HG02973 (cell line): ENCODE data around the gene ZC3H7B.

ENCODE experiments used
- ATAC-seq: cut with Tn5 transposase; IDR thresholded peaks from one replicate; pipeline ENCODE4 v1.9.1; 2021; ENCODE audit warnings: moderate library complexity; ENCODE audit not compliant: unreplicated experiment

Gene ZC3H7B

DNA sequence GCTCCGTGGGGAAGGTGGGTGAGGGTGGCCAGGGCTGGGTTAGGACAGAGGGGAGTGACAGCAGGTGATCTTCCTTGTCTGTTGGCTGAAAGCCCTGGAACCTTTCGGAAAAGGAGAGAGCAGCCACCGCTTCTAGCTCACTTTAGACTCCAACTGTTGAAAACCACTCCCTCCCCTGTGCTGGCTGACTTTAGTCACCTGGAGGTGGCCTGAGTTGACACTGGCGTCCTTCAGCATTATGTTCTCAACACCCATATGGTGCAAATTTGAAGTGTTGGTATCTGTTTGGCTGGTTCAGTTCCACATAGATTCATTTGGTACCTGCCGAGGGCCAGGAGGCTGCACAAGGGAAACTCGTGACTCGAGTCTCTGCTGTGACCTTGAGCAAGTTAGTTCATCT, 28.8 kb downstream of the ZC3H7B start:
- no peak for ATAC-seq

DNA sequence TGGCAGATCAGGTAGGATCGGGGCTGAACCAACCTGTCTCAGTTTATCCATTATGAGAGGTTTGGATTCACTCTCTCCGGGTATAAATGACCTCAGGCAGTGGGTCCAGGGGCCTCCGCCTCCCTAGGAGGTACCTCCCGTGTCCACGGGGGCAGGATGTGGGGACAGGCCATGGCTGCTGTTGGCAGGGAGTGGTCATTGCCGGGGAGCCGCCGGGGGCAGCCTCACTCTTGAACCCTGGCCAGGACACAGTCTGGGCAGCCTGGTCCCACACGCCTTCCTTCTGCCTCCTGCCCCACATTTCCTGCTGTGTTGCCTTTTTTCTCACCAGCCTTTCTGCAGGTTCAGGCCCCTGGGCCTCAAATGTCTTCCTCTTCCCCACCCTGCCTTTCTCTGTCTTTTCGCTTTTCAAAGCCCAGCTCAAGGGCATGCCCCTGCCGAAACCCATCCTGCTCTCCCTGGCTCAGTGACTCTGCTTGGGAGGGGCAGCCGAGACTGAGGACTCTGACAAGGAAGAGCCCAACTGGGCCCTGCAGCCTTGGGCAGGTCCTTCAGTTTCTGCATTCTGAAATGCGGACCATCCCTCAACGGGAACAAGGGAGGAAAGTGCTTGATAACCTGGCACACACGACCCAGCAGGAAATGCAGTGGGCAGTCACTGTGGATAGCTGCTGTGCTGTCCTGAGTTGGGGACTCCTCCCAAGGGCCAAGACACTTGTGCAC, 31.1 kb downstream of the ZC3H7B start:
- ATAC-seq, result no peak

DNA sequence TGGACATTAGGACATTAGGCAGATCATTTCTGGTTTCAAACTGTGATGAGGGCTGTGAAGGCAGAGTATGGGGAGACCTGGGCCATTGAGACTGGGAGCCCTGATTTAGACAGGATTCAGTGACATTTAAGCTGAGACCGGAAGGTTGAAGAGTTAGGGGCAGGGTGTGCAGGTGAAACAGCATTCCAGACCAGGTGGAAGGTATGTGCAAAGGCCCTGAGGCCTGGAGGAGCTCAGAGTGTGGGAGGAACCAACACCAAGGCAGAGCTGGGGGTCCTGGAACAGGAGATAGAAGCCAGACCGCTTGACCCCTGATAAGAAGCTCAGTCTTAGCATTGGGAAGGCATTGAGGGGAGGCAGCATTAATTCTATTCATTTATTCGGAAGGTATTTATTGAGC, 32.5 kb downstream of the ZC3H7B start:
- no peak for ATAC-seq

DNA sequence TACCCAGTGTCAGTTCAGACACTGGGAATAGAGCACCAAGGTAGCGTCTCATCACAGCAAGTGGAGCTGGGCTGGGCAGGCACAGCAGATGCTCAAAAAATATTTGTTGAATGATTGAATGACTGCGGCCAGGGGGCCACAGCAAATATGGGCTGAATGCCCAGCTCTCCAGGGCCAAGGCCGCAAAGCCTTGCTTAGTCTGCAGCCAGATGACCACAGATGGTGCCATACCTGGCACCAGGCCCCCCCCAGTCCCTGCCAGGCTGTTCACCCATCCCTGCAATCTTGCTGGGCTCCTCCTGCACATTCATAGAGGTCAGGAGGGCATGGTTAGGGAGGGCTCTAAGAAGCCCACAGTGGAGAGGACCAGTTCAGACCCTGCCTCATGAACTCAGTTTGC, 32.9 kb downstream of the ZC3H7B start:
- ATAC-seq, result no peak

DNA sequence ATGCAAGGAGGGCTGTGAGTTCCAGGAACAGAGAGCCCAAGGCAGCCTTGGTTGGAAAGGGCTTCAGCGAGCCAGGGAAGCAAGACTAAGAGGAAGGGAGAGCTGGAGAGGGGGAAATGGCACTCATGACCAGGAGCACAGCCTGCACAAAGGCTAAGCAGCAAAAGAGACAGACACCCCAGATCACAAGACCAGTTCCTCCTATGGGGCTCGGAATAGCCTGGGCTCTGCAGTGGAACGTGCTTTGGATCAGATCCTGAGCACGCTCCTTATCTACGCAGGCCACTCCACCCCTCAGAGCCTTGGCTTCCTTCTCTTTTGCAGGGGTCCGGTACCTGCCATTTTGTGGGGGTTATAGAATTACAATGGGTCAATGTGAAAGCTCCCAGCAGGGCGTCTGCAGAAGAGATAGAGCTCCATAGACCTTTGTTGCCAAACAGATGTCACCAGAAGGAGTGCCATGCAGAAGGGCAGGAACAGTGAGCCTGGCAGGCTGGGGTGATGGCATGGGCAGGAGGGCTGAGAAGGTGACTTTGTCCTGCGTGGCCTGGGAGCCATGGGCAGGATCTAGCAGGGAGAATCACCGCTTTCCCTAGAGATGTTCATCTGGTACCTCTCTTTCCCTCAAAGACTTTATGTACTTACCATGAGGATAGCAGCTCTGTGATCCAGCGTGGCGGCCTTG, 33.8 kb downstream of the ZC3H7B start:
- no peak for ATAC-seq

DNA sequence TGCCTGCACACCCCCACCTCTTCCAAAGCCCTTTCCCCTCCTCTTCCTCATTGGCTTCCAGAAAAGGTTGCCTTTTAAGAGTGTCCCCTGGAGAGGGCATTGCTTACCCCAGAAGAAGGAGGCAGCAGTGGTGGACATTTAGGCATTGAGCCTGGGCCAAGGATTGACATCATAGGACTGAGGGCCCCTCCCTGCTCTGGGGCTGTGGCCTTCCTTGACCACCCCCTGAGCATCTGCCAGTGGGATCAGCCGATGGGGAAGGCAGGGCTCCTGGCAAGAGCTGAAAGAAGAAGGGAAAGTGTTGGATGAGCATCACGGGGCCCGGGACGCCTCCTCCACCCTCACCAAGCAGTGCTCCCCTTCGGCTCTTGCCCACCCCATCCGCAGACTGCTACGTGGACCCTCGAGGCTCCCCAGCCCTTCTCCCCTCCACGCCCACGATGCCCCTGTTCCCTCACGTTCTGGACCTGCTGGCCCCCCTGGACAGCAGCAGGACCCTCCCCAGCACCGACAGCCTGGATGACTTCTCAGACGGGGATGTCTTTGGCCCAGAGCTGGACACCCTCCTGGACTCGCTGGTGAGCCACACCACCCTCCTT, 37.4 kb downstream of the ZC3H7B start:
- ATAC-seq, result no peak

DNA sequence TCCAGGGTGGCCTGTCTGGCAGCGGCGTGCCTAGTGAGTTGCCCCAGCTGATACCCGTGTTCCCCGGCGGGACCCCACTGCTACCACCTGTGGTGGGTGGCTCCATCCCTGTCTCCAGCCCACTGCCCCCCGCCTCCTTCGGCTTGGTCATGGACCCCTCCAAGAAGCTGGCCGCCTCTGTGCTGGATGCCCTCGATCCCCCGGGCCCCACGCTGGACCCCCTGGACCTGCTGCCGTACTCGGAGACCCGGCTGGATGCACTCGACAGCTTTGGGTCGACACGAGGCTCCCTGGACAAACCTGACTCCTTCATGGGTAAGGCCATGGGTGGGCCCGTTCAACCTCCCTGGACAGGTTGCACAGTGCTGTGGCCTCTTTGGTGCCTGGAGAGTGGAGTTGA, 38.5 kb downstream of the ZC3H7B start:
- ATAC-seq, result no peak

DNA sequence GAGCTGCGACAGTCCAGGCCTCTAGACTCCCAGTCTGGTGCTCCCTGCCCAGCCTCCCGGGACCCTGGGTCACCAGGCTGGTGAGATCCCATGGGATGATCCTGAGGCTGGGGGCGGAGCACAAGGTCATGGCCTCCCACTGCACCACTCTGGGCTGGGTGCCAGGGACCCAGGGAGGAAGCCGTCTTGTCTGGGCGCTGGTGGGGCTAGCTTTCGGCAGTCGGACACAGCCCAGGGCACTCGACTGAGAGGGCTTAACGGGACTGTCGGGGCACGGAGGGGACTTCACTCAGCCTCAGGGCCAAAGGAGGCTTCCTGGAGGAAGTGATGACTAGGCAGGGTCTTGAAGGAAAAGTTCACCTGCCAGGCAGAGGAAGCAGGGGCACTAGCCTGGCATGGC, 39.0 kb downstream of the ZC3H7B start:
- ATAC-seq, result no peak

DNA sequence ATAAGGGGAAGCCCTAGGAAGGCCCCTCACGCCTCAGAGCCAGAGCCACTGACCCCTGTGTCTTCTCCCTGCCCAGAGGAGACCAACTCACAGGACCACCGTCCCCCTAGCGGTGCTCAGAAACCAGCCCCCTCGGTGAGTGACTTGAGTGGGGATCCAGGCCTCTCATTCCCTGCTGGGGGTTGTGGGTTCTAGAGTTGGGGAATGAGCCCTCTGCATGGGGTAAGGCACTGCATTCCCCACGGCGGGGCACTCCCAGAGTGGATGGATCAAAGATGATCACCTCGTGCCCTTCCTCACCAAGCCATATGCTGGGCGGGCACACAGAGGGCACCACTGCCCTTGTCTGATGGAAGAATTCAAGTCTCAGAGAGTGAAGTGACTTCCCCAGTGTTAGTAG, 39.7 kb downstream of the ZC3H7B start:
- ATAC-seq, result no peak

DNA sequence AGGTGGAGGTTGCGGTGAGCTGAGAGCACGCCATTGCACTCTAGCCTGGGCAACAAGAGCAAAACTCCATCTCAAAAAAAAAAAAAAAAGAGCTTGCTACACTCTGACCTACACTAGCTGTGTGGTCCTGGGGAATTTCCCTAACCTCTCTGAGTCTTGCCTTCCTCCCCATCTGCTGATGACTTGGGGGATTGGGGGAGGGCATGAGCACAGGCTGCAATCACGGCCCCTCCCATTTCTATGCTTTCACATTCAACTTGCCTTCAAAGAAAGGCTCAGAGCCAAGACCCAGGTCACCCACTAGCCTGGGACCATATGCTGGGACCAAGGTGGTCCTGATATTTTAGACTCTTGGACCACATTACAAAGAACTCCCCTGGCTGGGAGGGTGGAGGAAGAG, 40.7 kb downstream of the ZC3H7B start:
- no peak for ATAC-seq

DNA sequence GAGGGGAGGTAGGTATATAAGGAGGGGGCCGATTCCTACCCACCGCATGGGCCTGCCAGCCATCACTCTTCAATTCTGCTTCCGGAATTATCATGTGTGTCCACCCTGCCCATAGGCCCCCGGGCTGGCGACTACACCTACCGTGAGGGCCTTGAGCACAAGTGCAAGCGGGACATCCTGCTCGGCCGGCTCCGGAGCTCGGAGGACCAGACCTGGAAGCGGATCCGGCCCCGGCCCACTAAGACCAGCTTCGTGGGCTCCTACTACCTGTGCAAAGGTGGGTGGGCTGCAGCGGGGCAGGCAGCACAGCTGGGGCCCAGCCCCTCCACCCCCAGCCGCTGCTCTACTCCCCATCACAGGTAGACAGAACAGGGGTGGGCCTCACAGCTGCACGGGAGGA, 42.0 kb downstream of the ZC3H7B start:
- ATAC-seq, result no peak

DNA sequence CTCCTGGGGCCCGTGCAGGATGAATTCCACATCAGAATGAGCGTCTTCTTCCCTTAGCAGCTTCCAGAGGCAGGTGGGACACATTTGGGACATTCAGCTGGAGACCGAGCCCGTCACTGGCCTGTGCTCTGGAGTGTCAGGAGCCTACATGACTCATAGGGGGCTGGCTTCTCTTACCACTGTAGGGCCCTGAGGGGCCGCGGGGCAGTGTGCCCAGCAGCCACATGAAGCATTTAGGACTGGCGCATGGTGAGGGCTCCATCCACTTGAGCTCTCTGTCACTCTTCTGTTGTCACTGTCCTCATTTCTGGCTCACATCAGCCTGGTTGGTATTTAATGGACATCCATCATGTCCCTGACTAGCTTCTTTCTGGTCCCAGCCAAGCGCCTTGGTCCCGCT, 42.4 kb downstream of the ZC3H7B start:
- ATAC-seq, result no peak

DNA sequence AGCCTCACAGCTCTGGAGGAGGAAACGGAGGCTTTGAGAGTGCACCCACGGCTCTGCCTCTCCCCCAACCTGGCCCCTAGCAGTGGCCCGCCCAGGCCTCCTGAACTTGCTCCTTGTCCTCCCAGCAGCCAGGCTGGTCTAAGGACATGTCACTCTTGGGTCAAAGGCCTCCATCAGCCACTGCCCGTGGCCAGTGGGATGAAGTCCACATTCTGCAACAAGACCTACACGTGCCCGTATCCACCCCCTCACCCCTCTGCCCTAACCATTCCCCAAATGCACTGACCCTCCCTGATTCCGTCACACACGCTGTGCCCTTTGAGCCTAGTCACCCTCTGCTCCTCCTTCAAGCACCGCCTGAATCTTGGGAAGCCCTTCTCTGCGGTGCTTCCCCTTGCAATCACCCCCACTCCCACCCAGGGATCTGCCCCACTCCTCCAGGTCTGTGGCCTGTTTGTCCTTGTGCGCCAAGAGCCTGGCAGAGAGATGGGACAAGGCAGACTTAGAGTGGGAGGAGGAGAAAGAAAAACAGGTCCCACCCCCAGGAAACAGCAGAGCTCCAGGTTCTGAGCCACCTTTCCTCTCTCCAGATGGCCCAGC, 43.0 kb downstream of the ZC3H7B start:
- no peak for ATAC-seq

DNA sequence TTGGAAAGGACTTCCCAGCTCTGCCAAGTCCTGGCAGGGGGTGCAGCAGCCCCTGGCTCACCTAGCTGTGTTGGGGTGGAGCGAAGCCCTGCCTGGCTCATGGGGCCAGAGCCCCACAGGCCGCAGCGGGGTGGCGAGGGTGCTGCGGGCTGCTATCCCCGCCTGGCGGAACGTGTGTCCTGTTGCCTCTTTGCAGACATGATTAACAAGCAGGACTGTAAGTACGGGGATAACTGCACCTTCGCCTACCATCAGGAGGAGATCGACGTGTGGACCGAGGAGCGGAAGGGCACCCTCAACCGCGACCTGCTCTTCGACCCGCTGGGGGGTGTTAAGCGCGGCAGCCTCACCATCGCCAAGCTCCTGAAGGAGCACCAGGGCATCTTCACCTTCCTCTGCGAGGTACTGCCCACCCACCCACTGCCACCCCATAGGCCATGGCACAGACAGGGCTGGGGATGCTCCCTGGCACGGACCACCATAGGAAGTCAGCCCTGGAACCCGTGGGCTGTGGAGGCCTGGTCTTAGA, 44.5 kb downstream of the ZC3H7B start:
- no peak for ATAC-seq

DNA sequence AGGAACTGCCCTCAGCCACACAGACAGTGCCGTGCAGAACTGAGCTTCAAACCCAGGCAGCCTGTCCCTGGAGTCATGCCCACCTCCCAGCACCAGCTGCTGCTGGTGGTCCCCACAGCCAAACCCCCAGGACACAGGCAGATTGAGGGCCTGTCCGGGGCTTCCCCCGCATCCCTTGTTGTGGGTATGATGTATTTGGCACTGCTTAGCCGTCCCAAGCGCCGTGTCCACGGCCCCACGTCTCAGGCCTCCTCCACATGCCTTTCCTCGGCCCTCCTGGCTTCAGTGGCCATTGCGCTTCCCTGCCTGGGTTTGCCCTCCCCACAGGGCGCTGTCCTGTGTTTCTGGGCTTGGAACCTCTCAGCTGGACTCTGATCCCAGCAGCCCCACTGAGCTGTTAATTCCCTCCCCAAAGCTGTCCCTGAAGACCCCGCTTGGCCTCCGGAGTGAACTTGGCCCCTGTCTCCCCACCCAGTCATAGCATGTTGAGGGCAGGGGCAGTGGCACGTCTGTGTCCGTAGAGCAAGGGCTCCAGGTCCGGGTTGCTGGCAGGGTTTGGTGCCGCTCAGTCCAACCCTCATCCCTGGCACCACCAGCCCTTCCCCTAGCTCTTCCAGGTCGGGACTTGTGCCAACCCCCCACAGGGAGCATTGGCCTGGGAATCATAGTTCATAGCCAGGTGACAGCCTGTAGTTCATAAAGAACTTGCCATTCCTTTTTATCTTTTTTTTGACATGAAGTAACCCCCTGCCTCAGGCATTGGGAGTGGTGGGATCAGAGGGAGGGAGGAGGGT, 45.9 kb downstream of the ZC3H7B start:
- ATAC-seq, result no peak

DNA sequence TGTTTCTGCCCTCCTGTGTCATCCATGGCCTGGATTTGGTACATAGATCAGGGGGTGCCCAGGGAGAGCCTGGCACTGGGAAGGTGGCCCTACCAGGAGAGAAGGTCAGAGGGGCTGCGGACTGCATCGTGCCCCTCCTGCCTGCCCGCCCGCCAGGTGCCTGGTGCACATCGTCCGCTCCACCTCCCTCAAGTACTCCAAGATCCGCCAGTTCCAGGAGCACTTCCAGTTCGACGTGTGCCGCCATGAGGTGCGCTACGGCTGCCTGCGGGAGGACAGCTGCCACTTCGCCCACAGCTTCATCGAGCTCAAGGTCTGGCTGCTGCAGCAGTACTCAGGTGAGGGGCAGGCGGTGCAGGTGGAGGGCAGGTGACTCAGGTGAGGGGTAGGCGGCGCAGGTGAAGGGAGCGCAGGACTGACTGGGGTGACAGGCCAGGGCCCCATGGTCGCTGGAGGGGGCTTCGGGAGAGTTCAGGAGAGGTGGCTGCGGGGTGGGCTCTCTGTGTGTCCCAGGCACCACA, 47.7 kb downstream of the ZC3H7B start:
- ATAC-seq, result no peak

DNA sequence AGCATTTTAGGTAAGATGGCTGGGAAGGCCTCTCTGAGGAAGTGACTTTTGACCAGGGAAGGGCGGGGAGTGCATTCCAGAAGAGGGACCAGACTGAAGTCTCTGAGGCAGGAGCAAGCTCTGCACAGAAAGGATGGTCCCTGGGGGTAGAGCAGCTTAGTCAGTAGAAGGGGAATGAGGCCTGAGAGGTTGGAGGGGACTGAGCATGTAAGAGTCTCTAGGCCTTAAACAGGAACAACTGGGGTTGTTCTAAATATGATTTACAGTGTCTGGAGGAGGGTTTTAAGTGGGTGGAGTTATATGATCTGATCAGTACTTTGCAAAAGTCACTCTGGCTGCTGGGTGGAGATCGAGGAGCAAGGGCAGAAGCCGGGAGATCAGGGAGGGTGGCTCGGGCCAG, 48.8 kb downstream of the ZC3H7B start:
- ATAC-seq, result no peak

DNA sequence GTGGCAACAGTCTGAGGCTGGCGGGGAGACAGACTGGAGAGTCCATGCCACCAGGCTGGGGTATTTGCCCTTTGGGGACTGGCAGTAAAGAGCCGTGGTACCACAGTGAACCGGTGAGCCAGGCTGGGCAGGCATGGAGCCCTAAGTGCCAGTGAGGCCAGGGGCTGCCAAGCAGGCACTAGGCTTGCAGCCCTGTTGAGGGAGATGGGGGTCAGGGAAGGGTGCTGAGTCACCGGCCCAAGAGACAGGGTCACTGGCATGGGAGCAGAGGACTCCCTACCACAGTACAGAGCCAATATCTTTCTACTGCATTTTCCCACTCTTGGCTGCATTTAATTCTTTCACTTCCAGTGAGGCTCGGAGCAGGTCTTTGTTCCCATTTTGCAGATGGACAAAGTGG, 49.7 kb downstream of the ZC3H7B start:
- no peak for ATAC-seq

DNA sequence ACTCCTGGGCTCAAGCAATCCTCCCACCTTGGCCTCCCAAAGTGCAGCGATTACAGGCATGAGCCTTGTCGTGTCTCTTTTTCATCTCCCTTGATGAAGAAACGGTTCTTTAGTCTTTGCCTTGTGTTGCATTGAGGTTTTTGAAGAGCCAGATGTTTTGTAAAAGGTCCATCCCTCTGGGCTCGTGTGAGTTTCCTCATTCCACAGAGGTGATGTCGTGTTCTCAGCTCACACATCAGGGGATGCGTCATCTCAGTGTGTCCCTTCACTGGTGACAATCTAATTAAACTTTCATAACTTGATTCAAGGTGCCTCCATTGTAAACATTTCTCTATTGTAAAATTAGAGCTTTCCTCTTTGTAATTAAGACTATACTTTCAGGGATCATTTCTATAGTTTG, 50.7 kb downstream of the ZC3H7B start:
- ATAC-seq, result no peak

DNA sequence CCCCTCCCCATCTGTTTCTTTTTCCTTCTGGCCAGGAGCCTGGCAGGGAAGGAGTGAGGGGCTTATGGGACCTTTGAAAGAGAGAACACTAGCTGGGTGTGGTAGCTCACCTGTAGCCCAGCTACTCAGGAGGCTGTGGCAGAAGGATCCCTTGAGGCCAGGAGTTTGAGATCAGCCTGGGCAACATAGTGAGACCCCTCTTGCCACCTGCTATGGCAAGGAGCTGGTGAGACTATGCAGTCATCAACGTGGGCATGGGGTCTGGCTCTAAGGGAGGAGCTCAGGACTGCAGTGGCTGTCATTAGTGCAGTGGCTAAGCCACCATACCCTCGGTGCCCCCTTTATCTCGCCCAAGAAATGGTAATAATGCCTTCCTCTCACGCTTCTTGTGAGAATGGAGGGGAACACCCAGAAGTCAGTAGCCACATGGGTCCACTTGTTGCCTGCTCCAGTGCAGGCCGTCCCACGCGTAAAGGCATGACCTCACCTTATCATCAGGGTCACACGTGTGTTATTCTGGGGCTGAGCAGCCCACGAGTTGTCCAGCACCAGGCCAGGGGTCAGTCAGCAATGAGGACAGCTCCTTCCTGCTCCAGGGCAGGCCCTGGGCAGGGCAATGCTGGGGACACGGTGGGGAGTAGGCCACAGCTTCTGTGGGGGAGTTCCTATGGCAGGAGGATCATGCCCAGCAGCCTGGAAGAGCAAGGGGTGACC, 52.7 kb downstream of the ZC3H7B start:
- no peak for ATAC-seq
